ENCODE results near the gene PICALM.

DNA sequence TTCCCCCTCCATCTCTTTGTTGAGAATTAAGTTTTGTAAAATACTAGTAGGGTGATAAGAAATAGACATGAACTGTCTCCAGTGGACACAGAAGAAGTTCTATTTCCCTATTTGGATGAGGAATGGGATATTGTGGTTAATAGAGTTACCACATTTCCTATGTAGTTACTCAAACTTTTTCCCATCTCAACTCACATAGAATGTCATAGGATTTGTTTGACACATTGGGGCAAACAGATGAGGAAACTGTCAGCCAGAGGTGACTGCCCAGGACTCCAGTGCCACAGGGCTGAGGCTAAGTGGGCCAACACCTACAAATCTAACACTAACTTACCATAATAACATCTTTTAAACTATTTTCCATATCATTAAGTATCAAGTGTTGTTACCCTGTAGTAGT lies 155.4 kb downstream of the PICALM start:
- TF ChIP-seq, protein P1, sequence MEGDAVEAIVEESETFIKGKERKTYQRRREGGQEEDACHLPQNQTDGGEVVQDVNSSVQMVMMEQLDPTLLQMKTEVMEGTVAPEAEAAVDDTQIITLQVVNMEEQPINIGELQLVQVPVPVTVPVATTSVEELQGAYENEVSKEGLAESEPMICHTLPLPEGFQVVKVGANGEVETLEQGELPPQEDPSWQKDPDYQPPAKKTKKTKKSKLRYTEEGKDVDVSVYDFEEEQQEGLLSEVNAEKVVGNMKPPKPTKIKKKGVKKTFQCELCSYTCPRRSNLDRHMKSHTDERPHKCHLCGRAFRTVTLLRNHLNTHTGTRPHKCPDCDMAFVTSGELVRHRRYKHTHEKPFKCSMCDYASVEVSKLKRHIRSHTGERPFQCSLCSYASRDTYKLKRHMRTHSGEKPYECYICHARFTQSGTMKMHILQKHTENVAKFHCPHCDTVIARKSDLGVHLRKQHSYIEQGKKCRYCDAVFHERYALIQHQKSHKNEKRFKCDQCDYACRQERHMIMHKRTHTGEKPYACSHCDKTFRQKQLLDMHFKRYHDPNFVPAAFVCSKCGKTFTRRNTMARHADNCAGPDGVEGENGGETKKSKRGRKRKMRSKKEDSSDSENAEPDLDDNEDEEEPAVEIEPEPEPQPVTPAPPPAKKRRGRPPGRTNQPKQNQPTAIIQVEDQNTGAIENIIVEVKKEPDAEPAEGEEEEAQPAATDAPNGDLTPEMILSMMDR (IDR thresholded peaks at IDR 0.05), result no peak
- TF ChIP-seq EZH2phosphoT487 (IDR thresholded peaks at IDR 0.05) (no peak), EZH2 (IDR thresholded peaks at IDR 0.05) (no peak)

Measured in neural progenitor cell (in vitro differentiated cells).